Common myeloid progenitor, CD34-positive (primary cell): Measurements from ENCODE around the gene SLC23A2.
"Not testable (repeated sequence)": the region's sequence is repeated elsewhere in the genome, so short reads cannot be mapped to it uniquely, and the experiment has no call there.

ENCODE experiments used
- CTCF ChIA-PET: fragments of 350-600 bp; sonication (Branson Sonifier 250); formaldehyde crosslinking; loops from one replicate; lab custom pipeline; 2021; ENCODE audit warnings: antibody characterized with exemption; lab: Charles Lee
- POLR2A ChIA-PET: fragments of 350-600 bp; sonication (Branson Sonifier 250); formaldehyde crosslinking; loops from one replicate; lab custom pipeline; 2021; ENCODE audit warnings: antibody characterized with exemption; lab: Charles Lee
- DNase-seq, 3 donors: peaks; one replicate each; pipeline versions ENCODE4 v3.0.0 to v3.0.0-alpha.2; 2013
- H3K27ac ChIP-seq, 2 experiments: 1 replicate in 1 of 2; 2 replicates in 1 of 2; pipeline ENCODE4 v1.7.0; 2013; ENCODE audit warnings: inconsistent platforms in 2 of 2, low read length in 2 of 2, mild to moderate bottlenecking in 2 of 2, low read depth in 1 of 2, moderate library complexity in 1 of 2; ENCODE audit not compliant: severe bottlenecking in 2 of 2, insufficient read depth in 1 of 2, poor library complexity in 1 of 2
- H3K27me3 ChIP-seq, 5 experiments: replicated peaks in 2 of 5; 1 replicate in 3 of 5; 2 replicates in 2 of 5; pipeline versions ENCODE4 v1.6.1 to v1.7.0; 2013; ENCODE audit warnings: low read length in 4 of 5, mild to moderate bottlenecking in 2 of 5, moderate library complexity in 2 of 5, inconsistent platforms in 1 of 5; ENCODE audit not compliant: insufficient read depth in 5 of 5, control insufficient read depth in 4 of 5
- H3K36me3 ChIP-seq, 4 experiments: 1 replicate in 2 of 4; 2 replicates in 2 of 4; pipeline versions ENCODE4 v1.6.1 to v1.7.0; 2013; ENCODE audit warnings: low read length in 3 of 4, control low read depth in 1 of 4, mild to moderate bottlenecking in 1 of 4; ENCODE audit not compliant: control insufficient read depth in 4 of 4, insufficient read depth in 4 of 4
- H3K4me1 ChIP-seq, 4 experiments: 1 replicate in 3 of 4; 2 replicates in 1 of 4; pipeline versions ENCODE4 v1.6.1 to v1.7.1; 2013; ENCODE audit warnings: low read length in 3 of 4, mild to moderate bottlenecking in 3 of 4, control low read depth in 1 of 4, inconsistent platforms in 1 of 4, moderate library complexity in 1 of 4; ENCODE audit not compliant: control insufficient read depth in 4 of 4, insufficient read depth in 4 of 4; ENCODE audit errors: control extremely low read depth in 1 of 4
- H3K4me3 ChIP-seq, 7 experiments: 1 replicate in 4 of 7; 2 replicates in 3 of 7; pipeline versions ENCODE4 v1.5.1 to v1.7.0; 2013; ENCODE audit warnings: mild to moderate bottlenecking in 7 of 7, low read length in 6 of 7, moderate library complexity in 6 of 7, inconsistent platforms in 2 of 7, low read depth in 2 of 7, control low read depth in 1 of 7; ENCODE audit not compliant: insufficient read depth in 4 of 7, control insufficient read depth in 1 of 7; ENCODE audit errors: extremely low read depth in 1 of 7
- H3K9me3 ChIP-seq, 5 experiments: 1 replicate in 4 of 5; 2 replicates in 1 of 5; pipeline versions ENCODE4 v1.6.1 to v1.7.1; 2013; ENCODE audit warnings: low read length in 4 of 5, mild to moderate bottlenecking in 2 of 5, inconsistent platforms in 1 of 5, low read depth in 1 of 5, moderate library complexity in 1 of 5; ENCODE audit not compliant: control insufficient read depth in 4 of 5, insufficient read depth in 2 of 5; ENCODE audit errors: control extremely low read depth in 1 of 5
- WGBS: methylation state at CpG from one replicate; pipeline ENCODE4 v1.1.5; 2013; ENCODE audit not compliant: insufficient coverage; 5-methylcytosine and 5-hydroxymethylcytosine counted together

SLC23A2 gene

DNA sequence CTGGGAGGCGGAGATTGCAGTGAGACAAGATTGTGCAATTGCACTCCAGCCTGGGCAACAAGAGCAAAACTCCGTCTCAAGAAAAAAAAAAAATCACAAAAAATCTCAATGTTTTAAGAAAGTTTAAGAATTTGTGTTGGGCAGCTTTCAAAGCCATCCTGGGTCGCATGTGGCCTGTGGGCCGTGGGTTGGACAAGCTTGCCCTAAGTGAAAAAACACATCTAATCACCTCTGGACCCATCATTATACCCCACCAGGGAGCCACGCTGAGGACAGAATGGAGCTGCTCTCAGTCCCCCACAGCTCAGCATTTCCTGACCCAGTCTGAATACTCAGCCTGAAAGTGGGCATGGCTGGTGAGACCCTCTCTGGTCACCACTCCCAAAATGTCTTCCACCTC is 150.3 kb downstream of the SLC23A2 start:
- Histone ChIP-seq H3K27ac (no peak overlapping the region), H3K4me3 (no peak overlapping the region), H3K27me3 (no peaks in the 10 kb centered on the region), H3K9me3 (no peaks in the 10 kb centered on the region), H3K4me1 (no peaks in the 10 kb centered on the region), H3K36me3 (peaks cover 2 to 29% (median 22%) of the 10 kb centered on the region in 4 experiments)
- CTCF ChIA-PET = interaction anchor here (0.6 to 1.0 kb wide), 2 partner anchors 22 to 805 kb away, joined by 3 to 4 read pairs; no protein-coding TSS in a partner anchor
- no peak for DNase-seq
- POLR2A ChIA-PET = no interaction called here
- 100% methylated on average over 2 of the region's 5 CpGs for WGBS

DNA sequence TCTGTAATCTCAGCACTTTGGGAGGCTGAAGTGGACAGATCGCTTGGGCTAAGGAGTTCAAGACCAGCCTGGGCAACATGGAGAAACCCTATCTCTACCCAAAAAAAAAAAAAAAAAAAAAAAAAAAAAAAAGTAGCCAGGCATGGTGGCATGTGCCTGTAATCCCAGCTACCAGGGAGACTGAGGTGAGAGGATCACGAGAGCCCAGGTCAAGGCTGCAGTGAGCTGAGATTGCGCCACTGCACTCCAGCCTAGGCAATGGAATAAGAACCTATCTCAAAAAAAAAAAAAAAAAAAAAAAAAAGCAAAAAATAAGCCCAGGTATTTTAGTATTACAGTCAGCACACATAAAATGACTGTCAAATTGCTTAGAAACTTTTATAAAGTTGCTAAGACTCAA is 152.5 kb downstream of the SLC23A2 start:
- H3K27ac ChIP-seq, H3K4me3 ChIP-seq, DNase-seq, H3K27me3 ChIP-seq, H3K9me3 ChIP-seq: not testable (repeated sequence)
- POLR2A ChIA-PET = interaction anchor here (0.8 kb wide), 1 partner anchor 8 kb away, joined by 5 read pairs; no protein-coding TSS in a partner anchor
- Histone ChIP-seq H3K36me3 (peaks cover 1 to 11% (median 5%) of the 10 kb centered on the region in 4 experiments), H3K4me1 (peaks cover 0 to 10% (median 7%) of the 10 kb centered on the region in 4 experiments)
- CTCF ChIA-PET = interaction anchor here (1.1 kb wide), 1 partner anchor 52 kb away, joined by 3 read pairs; no protein-coding TSS in a partner anchor
- WGBS = no CpG with 5 or more reads among the region's 3 CpGs

DNA sequence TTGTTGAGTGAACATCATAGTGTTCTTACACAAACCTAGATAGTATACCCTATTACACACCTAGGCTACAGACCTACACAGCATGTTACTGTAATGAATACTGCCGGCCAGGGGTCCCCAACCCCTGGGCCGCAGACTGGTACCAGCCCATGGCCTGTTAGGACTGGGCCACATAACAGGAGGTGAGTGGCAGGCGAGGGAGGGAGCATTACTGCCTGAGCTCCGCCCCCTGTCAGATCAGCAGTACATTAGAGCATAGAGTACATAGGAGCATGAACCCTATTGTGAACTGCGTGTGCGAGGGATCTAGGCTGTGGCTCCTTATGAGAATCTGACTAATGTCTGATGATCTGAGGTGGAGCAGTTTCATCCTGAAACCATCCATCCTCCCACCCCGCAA is 153.3 kb downstream of the SLC23A2 start:
- Histone ChIP-seq H3K4me1 (peaks cover 0 to 10% (median 7%) of the 10 kb centered on the region in 4 experiments), H3K27me3 (no peaks in the 10 kb centered on the region), H3K4me3 (no peak overlapping the region), H3K36me3 (peaks cover 0 to 5% (median 2%) of the 10 kb centered on the region in 4 experiments), H3K27ac (no peak overlapping the region), H3K9me3 (no peaks in the 10 kb centered on the region)
- ChIA-PET CTCF (interaction anchor here (1.1 kb wide), 1 partner anchor 51 kb away, joined by 3 read pairs; no protein-coding TSS in a partner anchor), POLR2A (no interaction called here)
- DNase-seq = no peak
- WGBS = 98% methylated on average over 7 of the region's 7 CpGs

DNA sequence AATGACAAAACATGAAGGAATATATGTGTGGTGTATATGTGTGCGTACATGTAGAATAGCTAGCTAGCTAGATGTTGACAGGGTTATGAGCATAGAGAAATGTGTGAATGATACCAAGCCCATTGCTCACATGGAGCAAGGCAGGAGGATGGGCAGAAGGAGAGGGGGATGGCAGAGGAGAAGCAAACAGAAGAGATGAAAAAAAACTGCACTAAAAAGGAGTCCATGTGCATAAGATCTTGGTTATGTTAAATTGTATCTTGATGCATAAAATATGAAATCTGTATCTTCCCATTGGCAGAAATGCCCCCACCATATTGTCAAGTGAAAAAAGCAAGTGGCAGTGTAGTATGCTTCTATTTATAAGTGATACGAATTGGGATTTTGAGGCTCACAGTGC is 154.5 kb downstream of the SLC23A2 start:
- H3K27me3 ChIP-seq = no peaks in the 10 kb centered on the region
- WGBS = 94% methylated on average over 2 of the region's 2 CpGs
- no peaks in the 10 kb centered on the region for H3K9me3 ChIP-seq
- ChIA-PET CTCF (interaction anchor here (1.2 kb wide), 1 partner anchor 22 kb away, joined by 3 read pairs; no protein-coding TSS in a partner anchor), POLR2A (no interaction called here)
- DNase-seq = no peak
- H3K4me1 ChIP-seq = peaks cover 0 to 10% (median 7%) of the 10 kb centered on the region in 4 experiments
- H3K36me3 ChIP-seq = no peaks in the 10 kb centered on the region
- H3K4me3 ChIP-seq = no peak overlapping the region
- no peak overlapping the region for H3K27ac ChIP-seq

DNA sequence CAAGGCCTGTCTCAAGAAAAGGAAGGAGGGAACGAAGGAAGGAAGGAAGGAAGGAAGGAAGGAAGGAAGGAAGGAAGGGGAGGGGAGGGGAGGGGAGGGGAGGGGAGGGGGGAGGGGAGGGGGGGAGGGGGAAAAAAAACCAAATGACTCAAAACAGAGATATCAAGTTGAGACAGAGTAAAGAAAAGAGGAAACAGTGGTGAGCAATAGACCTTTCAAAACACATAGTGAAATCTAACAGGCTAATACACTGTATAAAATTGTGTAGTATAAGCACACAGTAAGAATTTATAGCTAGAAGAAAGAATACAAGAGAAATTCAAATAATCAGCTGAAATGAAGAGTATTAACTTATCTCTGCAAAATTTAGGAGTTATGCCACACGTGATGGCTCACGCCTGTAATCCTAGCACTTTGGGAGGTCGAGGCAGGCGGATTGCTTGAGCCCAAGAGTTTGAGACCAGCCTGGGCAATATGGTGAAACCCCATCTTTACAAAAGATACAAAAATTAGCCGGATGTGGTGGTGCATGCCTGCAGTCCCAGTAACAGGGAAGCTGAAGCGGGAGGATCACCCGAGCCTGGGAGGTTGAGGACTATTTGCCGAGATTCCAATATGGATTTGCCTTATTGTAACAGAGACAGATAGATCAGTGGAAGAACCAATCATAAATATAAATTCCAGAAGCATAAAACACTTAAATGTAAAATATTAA is 156.4 kb downstream of the SLC23A2 start:
- no peaks in the 10 kb centered on the region for H3K36me3 ChIP-seq
- CTCF ChIA-PET = interaction anchor here (0.6 to 1.3 kb wide), 4 partner anchors 14 to 69 kb away, joined by 3 to 4 read pairs (median 3); no protein-coding TSS in a partner anchor
- no peak overlapping the region for H3K27ac ChIP-seq
- WGBS = 75% methylated on average over 5 of the region's 9 CpGs
- H3K4me3 ChIP-seq = peak overlapping the region in 2 of 7 experiments; percentile 26 to 45
- H3K4me1 ChIP-seq = peaks cover 0 to 10% (median 7%) of the 10 kb centered on the region in 4 experiments
- no peaks in the 10 kb centered on the region for H3K27me3 ChIP-seq
- peak; percentile 40 to 73 (median 71) for DNase-seq
- POLR2A ChIA-PET = interaction anchor here (0.8 to 1.4 kb wide), 2 partner anchors 12 kb away, joined by 3 read pairs; no protein-coding TSS in a partner anchor
- H3K9me3 ChIP-seq = peaks cover 0 to 3% (median 0%) of the 10 kb centered on the region in 5 experiments

DNA sequence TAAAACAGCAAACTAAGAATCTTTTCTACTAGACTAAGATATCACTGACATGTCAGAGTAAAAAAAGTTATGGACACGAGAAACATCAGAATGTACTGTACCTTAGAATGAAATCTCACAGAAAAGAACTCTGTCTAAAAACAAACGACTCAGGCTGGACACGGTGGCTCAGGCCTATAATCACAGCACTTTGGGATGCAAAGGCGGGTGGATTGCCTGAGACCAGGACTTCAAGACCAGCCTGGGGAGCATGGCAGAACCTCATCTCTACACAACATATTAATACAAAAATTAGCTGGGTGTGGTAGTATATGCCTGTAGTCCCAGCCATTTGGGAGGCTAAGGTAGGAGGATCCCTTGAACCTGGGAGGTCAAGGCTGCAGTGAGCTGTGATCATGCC is 157.0 kb downstream of the SLC23A2 start:
- WGBS = 71% methylated on average over 1 of the region's 4 CpGs
- H3K27ac ChIP-seq = no peak overlapping the region
- ChIA-PET CTCF (interaction anchor here (1.1 to 1.3 kb wide), 2 partner anchors 14 to 29 kb away, joined by 3 to 4 read pairs; no protein-coding TSS in a partner anchor), POLR2A (interaction anchor here (0.8 to 1.4 kb wide), 2 partner anchors 11 to 12 kb away, joined by 3 read pairs; no protein-coding TSS in a partner anchor)
- H3K4me3 ChIP-seq = no peak overlapping the region
- peaks cover 0 to 10% (median 7%) of the 10 kb centered on the region in 4 experiments for H3K4me1 ChIP-seq
- H3K36me3 ChIP-seq = no peaks in the 10 kb centered on the region
- peaks cover 0 to 6% (median 0%) of the 10 kb centered on the region in 5 experiments for H3K9me3 ChIP-seq
- no peaks in the 10 kb centered on the region for H3K27me3 ChIP-seq
- DNase-seq = peak in 1 of 3 donors; percentile 47
